Peyer's patch (tissue), 4 donors: ENCODE measurements around the gene ACER3. TPM values are rescaled to one million over a fixed set of nuclear protein-coding genes. Genes with fewer than 3 reads are reported as not detected.

ENCODE experiments used
- DNase-seq, 3 donors: peaks; one replicate each; pipeline ENCODE4 v3.0.0-alpha.2; 2017 to 2019
- H3K27ac ChIP-seq, 4 donors: fragments of 200-600 bp; sonication (generic); one replicate each; pipeline ENCODE4 v1.5.1; 2016 to 2019
- H3K27me3 ChIP-seq, 2 donors: fragments of 200-600 bp; sonication (generic); one replicate each; pipeline ENCODE4 v1.5.1; 2019
- H3K36me3 ChIP-seq, 3 donors: fragments of 200-600 bp; sonication (generic); one replicate each; pipeline ENCODE4 v1.5.1; 2016 to 2019
- H3K4me1 ChIP-seq, 4 donors: fragments of 200-600 bp; sonication (generic); one replicate each; pipeline ENCODE4 v1.5.1; 2016 to 2019
- H3K4me3 ChIP-seq, 4 donors: fragments of 200-600 bp; sonication (generic); 1 replicate in 3 of 4; 2 replicates in 1 of 4; pipeline ENCODE4 v1.5.1; 2016 to 2019; ENCODE audit warnings: mild to moderate bottlenecking in 1 of 4
- H3K9me3 ChIP-seq, 4 donors: fragments of 200-600 bp; sonication (generic); one replicate each; pipeline ENCODE4 v1.5.1; 2016 to 2019; ENCODE audit warnings: mild to moderate bottlenecking in 1 of 4
- POLR2A ChIP-seq, 2 donors: fragments of 450-650 bp; IDR thresholded peaks; one replicate each; pipeline ENCODE4 v1.5.1; 2017; ENCODE audit warnings: antibody characterized with exemption in 2 of 2, mild to moderate bottlenecking in 2 of 2, moderate library complexity in 2 of 2
- total RNA-seq, 4 donors: library from RNA; depleted of rRNA; stranded (reverse); fragments of >200 nt; gene quantifications; one replicate each; pipeline ENCODE4 v1.1.0, GENCODE V29; 2016
- TF ChIP-seq, protein P1 (sequence below), 6 experiments: fragments of 450-650 bp in 4 of 6; fragments of 200-600 bp in 2 of 6; sonication (generic) in 1 of 6; IDR thresholded peaks; one replicate each; pipeline ENCODE4 v1.5.1; 2017 to 2019; ENCODE audit warnings: antibody characterized with exemption in 6 of 6, mild to moderate bottlenecking in 3 of 6, moderate library complexity in 1 of 6

The ACER3 gene
- total RNA-seq, 4 donors from 2014 or later: 13.2 to 25.5 (median 19.8) TPM

DNA sequence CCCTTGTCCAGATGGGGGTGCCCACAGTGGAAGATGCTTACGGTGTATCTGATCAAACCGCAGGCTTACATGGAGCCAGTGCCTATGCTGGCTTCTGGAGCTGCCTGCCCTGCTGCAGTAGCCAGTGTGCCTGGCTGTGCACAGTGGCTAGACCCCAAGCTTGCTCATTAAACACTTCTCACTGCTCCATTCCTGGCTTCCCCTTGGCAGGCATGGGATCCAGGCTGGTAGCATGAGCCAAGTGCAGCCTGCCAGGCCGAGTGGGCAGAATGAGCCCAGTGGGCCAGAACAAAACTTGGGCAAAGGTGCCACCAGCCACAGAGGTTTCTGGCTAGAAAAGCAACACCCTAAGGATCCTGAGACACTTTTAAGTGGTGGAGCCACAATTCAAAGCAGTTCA is 118.1 kb downstream of the ACER3 start:
- no peak for DNase-seq
- Histone ChIP-seq H3K27me3 (no peaks in the 10 kb centered on the region), H3K27ac (peak overlapping the region in 1 of 4 donors; percentile 38), H3K36me3 (peaks cover 0 to 4% (median 0%) of the 10 kb centered on the region in 3 donors), H3K4me1 (peaks cover 0 to 6% (median 0%) of the 10 kb centered on the region in 4 donors), H3K4me3 (no peak overlapping the region), H3K9me3 (peaks cover 0 to 4% (median 0%) of the 10 kb centered on the region in 4 donors)
- TF ChIP-seq POLR2A (IDR thresholded peaks at IDR 0.05): no peak
- TF ChIP-seq, protein P1, sequence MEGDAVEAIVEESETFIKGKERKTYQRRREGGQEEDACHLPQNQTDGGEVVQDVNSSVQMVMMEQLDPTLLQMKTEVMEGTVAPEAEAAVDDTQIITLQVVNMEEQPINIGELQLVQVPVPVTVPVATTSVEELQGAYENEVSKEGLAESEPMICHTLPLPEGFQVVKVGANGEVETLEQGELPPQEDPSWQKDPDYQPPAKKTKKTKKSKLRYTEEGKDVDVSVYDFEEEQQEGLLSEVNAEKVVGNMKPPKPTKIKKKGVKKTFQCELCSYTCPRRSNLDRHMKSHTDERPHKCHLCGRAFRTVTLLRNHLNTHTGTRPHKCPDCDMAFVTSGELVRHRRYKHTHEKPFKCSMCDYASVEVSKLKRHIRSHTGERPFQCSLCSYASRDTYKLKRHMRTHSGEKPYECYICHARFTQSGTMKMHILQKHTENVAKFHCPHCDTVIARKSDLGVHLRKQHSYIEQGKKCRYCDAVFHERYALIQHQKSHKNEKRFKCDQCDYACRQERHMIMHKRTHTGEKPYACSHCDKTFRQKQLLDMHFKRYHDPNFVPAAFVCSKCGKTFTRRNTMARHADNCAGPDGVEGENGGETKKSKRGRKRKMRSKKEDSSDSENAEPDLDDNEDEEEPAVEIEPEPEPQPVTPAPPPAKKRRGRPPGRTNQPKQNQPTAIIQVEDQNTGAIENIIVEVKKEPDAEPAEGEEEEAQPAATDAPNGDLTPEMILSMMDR (IDR thresholded peaks at IDR 0.05): no peak

DNA sequence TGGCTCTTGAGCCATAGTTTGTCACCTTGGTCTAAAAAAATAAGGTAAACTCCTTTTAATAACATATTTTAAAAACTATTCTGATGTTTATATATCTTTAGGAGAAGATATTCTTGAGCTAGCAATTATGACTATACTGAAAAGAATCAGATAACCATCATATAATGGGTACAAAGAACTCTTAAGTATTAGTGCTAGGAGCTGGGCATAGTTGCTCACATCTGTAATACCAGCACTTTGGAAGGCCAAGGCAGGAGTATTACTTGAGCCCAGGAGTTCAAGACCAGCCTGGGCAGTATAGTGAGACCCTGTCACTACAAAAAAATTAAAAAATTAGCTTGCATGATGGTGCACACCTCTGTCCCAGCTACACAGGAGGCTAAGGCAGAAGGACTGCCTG is 119.5 kb downstream of the ACER3 start:
- TF ChIP-seq, protein P1 (IDR thresholded peaks at IDR 0.05): no peak
- TF ChIP-seq POLR2A (IDR thresholded peaks at IDR 0.05): no peak
- Histone ChIP-seq H3K9me3 (peaks cover 0 to 4% (median 0%) of the 10 kb centered on the region in 4 donors), H3K4me3 (no peak overlapping the region), H3K4me1 (peaks cover 0 to 15% (median 0%) of the 10 kb centered on the region in 4 donors), H3K27me3 (no peaks in the 10 kb centered on the region), H3K36me3 (peaks cover 0 to 4% (median 0%) of the 10 kb centered on the region in 3 donors), H3K27ac (no peak overlapping the region)
- DNase-seq: no peak

DNA sequence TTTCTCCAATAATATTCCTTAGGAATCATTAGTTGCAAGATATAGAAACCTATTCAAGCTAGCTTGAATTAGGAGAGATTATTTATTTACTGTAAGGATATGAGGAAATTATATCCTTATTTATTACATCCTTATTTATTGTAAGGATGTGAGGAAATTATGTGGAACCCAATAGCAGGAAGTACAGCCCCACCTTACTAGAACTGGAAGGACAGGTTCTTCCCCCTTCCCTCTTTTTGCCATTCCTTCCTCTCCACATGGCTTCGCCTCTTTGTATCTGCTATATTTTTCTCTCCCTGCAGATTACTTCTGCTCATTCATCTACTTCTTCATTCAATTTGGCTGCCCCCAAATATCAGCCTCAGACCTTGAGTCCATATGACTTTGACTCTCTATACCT is 124.0 kb downstream of the ACER3 start:
- no peak for DNase-seq
- no peaks in the 10 kb centered on the region for H3K36me3 ChIP-seq
- no peak overlapping the region for H3K27ac ChIP-seq
- no peaks in the 10 kb centered on the region for H3K27me3 ChIP-seq
- TF ChIP-seq, protein P1 (IDR thresholded peaks at IDR 0.05): no peak
- TF ChIP-seq POLR2A (IDR thresholded peaks at IDR 0.05): no peak
- no peaks in the 10 kb centered on the region for H3K9me3 ChIP-seq
- peaks cover 0 to 16% (median 0%) of the 10 kb centered on the region in 4 donors for H3K4me1 ChIP-seq
- H3K4me3 ChIP-seq: no peak overlapping the region

DNA sequence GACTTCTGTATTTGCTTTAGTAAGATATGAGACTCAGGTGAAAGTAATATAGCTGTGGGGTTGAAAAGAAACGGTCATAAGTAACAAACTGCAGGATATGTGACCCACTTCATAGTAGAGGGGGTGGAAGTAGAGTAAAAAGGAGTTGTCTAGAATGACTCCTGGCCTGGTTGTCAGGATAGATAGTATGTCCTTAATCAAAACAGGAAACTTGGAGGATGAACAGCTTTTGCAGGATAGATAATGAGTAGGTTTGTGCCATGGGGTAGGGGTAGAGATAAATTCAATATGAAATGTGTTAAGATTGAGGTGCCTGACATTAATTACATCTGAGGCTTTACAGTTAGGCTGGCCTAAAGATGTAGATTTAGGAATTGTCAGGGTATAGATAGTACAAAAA is 126.5 kb downstream of the ACER3 start:
- Histone ChIP-seq H3K4me3 (no peak overlapping the region), H3K4me1 (peaks cover 0 to 12% (median 0%) of the 10 kb centered on the region in 4 donors), H3K27ac (no peak overlapping the region), H3K36me3 (no peaks in the 10 kb centered on the region), H3K9me3 (no peaks in the 10 kb centered on the region), H3K27me3 (no peaks in the 10 kb centered on the region)
- no peak for DNase-seq
- no peak for TF ChIP-seq POLR2A (IDR thresholded peaks at IDR 0.05)
- TF ChIP-seq, protein P1 (IDR thresholded peaks at IDR 0.05): no peak

DNA sequence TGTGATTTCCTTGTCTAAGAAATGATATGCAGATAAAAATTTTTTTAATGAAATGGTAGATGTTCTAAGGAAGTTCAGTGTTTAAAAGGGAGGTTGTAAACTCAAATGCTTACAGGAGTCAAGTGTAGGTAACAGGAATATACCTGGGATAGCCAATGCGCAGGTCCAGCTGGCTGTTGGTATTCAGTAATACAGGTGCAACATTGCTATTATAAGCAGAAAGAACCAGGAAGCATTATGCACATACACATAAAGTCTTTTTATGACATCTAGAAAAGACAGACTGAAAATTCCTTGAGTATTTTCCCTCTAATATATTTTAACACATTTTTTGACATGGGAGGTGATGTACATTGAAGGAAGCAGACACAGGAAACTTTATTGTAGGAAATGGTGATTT is 129.9 kb downstream of the ACER3 start:
- no peaks in the 10 kb centered on the region for H3K27me3 ChIP-seq
- no peak overlapping the region for H3K27ac ChIP-seq
- no peak for TF ChIP-seq POLR2A (IDR thresholded peaks at IDR 0.05)
- TF ChIP-seq, protein P1 (IDR thresholded peaks at IDR 0.05): no peak
- no peaks in the 10 kb centered on the region for H3K4me1 ChIP-seq
- no peaks in the 10 kb centered on the region for H3K36me3 ChIP-seq
- no peak for DNase-seq
- no peaks in the 10 kb centered on the region for H3K9me3 ChIP-seq
- H3K4me3 ChIP-seq: no peak overlapping the region

DNA sequence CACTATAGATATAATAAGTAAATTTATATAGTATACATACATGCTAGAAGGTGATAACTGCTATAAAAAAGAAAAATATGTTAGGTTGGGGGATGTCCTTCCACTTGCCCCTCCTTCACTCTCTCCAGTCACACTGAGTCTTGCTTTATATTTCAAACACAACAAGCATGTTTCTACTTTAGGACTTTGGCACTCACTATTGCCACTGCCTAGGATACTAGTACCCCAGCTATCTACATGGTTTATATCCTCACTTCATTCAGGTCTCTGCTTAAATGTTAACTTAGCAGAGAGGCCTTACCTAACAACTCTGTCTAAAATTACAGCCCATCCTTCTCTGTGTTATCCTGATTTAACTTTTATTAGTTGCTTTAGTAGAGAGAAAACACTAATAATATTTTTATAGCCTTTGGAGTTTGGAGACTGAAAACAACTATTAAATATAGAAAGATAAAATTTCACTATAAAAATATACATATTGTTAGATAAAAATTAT is 134.4 kb downstream of the ACER3 start:
- DNase-seq: no peak
- H3K9me3 ChIP-seq: no peaks in the 10 kb centered on the region
- H3K27me3 ChIP-seq: no peaks in the 10 kb centered on the region
- no peak overlapping the region for H3K27ac ChIP-seq
- TF ChIP-seq POLR2A (IDR thresholded peaks at IDR 0.05): no peak
- TF ChIP-seq, protein P1 (IDR thresholded peaks at IDR 0.05): no peak
- no peaks in the 10 kb centered on the region for H3K36me3 ChIP-seq
- no peaks in the 10 kb centered on the region for H3K4me1 ChIP-seq
- H3K4me3 ChIP-seq: no peak overlapping the region
